H9 (cell line): ENCODE data around the gene CD79A. TPM values are rescaled to one million over a fixed set of nuclear protein-coding genes. Genes with fewer than 3 reads are reported as not detected.

Experiments
- DNase-seq: peaks from one replicate; pipeline ENCODE4 v3.0.0-alpha.2; 2017
- H2AFZ ChIP-seq: one replicate; pipeline ENCODE4 v1.6.1; 2013; ENCODE audit warnings: mild to moderate bottlenecking, low read length, control low read depth, moderate library complexity
- H2AK5ac ChIP-seq: 2 replicates; pipeline ENCODE4 v1.6.1; 2013; ENCODE audit warnings: low read length, control low read depth, mixed read lengths; ENCODE audit not compliant: insufficient read length
- H2BK120ac ChIP-seq: one replicate; pipeline ENCODE4 v1.6.1; 2013; ENCODE audit warnings: low read depth, mild to moderate bottlenecking, low read length, control low read depth, inconsistent platforms; ENCODE audit not compliant: poor library complexity, severe bottlenecking
- H2BK12ac ChIP-seq: 2 replicates; pipeline ENCODE4 v1.6.1; 2013; ENCODE audit warnings: low read length, control low read depth, mixed read lengths, low read depth; ENCODE audit not compliant: insufficient read length
- H2BK15ac ChIP-seq: 2 replicates; pipeline ENCODE4 v1.6.1; 2013; ENCODE audit warnings: low read depth, low read length, control low read depth
- H2BK20ac ChIP-seq: one replicate; pipeline ENCODE4 v1.6.1; 2013; ENCODE audit warnings: low read depth, mild to moderate bottlenecking, low read length, control low read depth, inconsistent platforms; ENCODE audit not compliant: poor library complexity, severe bottlenecking
- H2BK5ac ChIP-seq: 2 replicates; pipeline ENCODE4 v1.6.1; 2013; ENCODE audit warnings: low read length, control low read depth, mixed read lengths; ENCODE audit not compliant: insufficient read length
- H3K14ac ChIP-seq: 2 replicates; pipeline ENCODE4 v1.6.1; 2013; ENCODE audit warnings: low read length, control low read depth; ENCODE audit not compliant: insufficient read depth
- H3K18ac ChIP-seq: 2 replicates; pipeline ENCODE4 v1.6.1; 2013; ENCODE audit warnings: low read depth, mild to moderate bottlenecking, mixed read lengths, low read length, control low read depth; ENCODE audit not compliant: insufficient read length
- H3K23ac ChIP-seq: 2 replicates; pipeline ENCODE4 v1.6.1; 2013; ENCODE audit warnings: low read length, control low read depth, mixed read lengths, low read depth; ENCODE audit not compliant: insufficient read length
- H3K23me2 ChIP-seq: 2 replicates; pipeline ENCODE4 v1.6.1; 2013; ENCODE audit warnings: low read depth, mild to moderate bottlenecking, mixed read lengths, low read length, control low read depth; ENCODE audit not compliant: insufficient read length, poor library complexity, severe bottlenecking
- H3K27ac ChIP-seq: 2 replicates; pipeline ENCODE4 v1.5.1; 2013; ENCODE audit warnings: low read length, control low read depth, mixed read lengths, low read depth; ENCODE audit not compliant: insufficient read length
- H3K27me3 ChIP-seq: 2 replicates; pipeline ENCODE4 v1.6.1; 2013; ENCODE audit warnings: low read length, control low read depth, inconsistent platforms; ENCODE audit not compliant: insufficient read depth
- H3K4ac ChIP-seq: 2 replicates; pipeline ENCODE4 v1.6.1; 2013; ENCODE audit warnings: low read depth, mild to moderate bottlenecking, control low read depth, inconsistent platforms, low read length, moderate library complexity
- H3K4me1 ChIP-seq: 2 replicates; pipeline ENCODE4 v1.6.1; 2013; ENCODE audit warnings: low read length, control low read depth, inconsistent platforms; ENCODE audit not compliant: insufficient read depth
- H3K4me2 ChIP-seq: 2 replicates; pipeline ENCODE4 v1.6.1; 2013; ENCODE audit warnings: low read length, control low read depth, mixed read lengths; ENCODE audit not compliant: insufficient read length, insufficient read depth
- H3K56ac ChIP-seq: 2 replicates; pipeline ENCODE4 v1.6.1; 2013; ENCODE audit warnings: low read depth, mild to moderate bottlenecking, mixed read lengths, low read length, control low read depth; ENCODE audit not compliant: insufficient read length
- H3K79me1 ChIP-seq: 2 replicates; pipeline ENCODE4 v1.6.1; 2013; ENCODE audit warnings: low read depth, mild to moderate bottlenecking, moderate library complexity, low read length, control low read depth, inconsistent platforms; ENCODE audit not compliant: insufficient read depth, poor library complexity, severe bottlenecking
- H3K79me2 ChIP-seq: 2 replicates; pipeline ENCODE4 v1.6.1; 2013; ENCODE audit warnings: low read length, control low read depth, inconsistent platforms; ENCODE audit not compliant: insufficient read depth
- H3K9ac ChIP-seq: 2 replicates; pipeline ENCODE4 v1.6.1; 2013; ENCODE audit warnings: low read length, control low read depth, mixed read lengths; ENCODE audit not compliant: insufficient read length; ENCODE audit errors: extremely low read depth
- H3K9me3 ChIP-seq: one replicate; pipeline ENCODE4 v1.6.1; 2013; ENCODE audit warnings: low read depth, low read length, inconsistent platforms; ENCODE audit not compliant: control insufficient read depth
- H3T11ph ChIP-seq: one replicate; pipeline ENCODE4 v1.6.1; 2013; ENCODE audit warnings: mild to moderate bottlenecking, low read length, control low read depth, inconsistent platforms
- H4K20me1 ChIP-seq: one replicate; pipeline ENCODE4 v1.6.1; 2013; ENCODE audit not compliant: control insufficient read depth, insufficient read length, insufficient read depth
- H4K5ac ChIP-seq: 2 replicates; pipeline ENCODE4 v1.6.1; 2013; ENCODE audit warnings: low read depth, mild to moderate bottlenecking, mixed read lengths, low read length, control low read depth; ENCODE audit not compliant: insufficient read length
- H4K8ac ChIP-seq: replicated peaks from 2 replicates; pipeline ENCODE4 v1.6.1; 2013; ENCODE audit warnings: low read length, control low read depth, mixed read lengths, low read depth; ENCODE audit not compliant: insufficient read length
- H4K91ac ChIP-seq: 2 replicates; pipeline ENCODE4 v1.6.1; 2013; ENCODE audit warnings: low read depth, mild to moderate bottlenecking, moderate library complexity, mixed read lengths, low read length, control low read depth; ENCODE audit not compliant: insufficient read length
- H3K27ac Mint-ChIP-seq, 3 experiments: 2 replicates in 2 of 3; 3 replicates in 1 of 3; pipeline ENCODE4 v1.8.0; 2020 to 2021; ENCODE audit warnings: mixed read lengths in 3 of 3, mild to moderate bottlenecking in 1 of 3, moderate library complexity in 1 of 3
- H3K27me3 Mint-ChIP-seq: 2 replicates; pipeline ENCODE4 v1.8.0; 2021; ENCODE audit warnings: low read depth, mild to moderate bottlenecking, moderate library complexity, mixed read lengths
- H3K36me3 Mint-ChIP-seq, 3 experiments: 2 replicates in 2 of 3; 3 replicates in 1 of 3; pipeline ENCODE4 v1.8.0; 2020 to 2021; ENCODE audit warnings: low read depth in 3 of 3, mixed read lengths in 3 of 3; ENCODE audit not compliant: insufficient read depth in 1 of 3
- H3K4me1 Mint-ChIP-seq, 2 experiments: 2 replicates each; pipeline ENCODE4 v1.8.0; 2020; ENCODE audit warnings: mixed read lengths in 2 of 2
- H3K4me3 Mint-ChIP-seq, 2 experiments: 2 replicates in 1 of 2; 3 replicates in 1 of 2; pipeline ENCODE4 v1.8.0; 2020 to 2021; ENCODE audit warnings: mild to moderate bottlenecking in 2 of 2, mixed read lengths in 2 of 2, moderate library complexity in 1 of 2
- H3K9me3 Mint-ChIP-seq, 2 experiments: 2 replicates in 1 of 2; 3 replicates in 1 of 2; pipeline ENCODE4 v1.8.0; 2020; ENCODE audit warnings: mild to moderate bottlenecking in 2 of 2, mixed read lengths in 2 of 2, moderate library complexity in 1 of 2
- WGBS: extraction: QIAGEN DNeasy Blood & Tissue Kit; methylation state at CpG from one replicate; pipeline ENCODE4 v1.1.7; 2013; ENCODE audit warnings: missing lambda C conversion rate, low lambda C conversion rate, mixed read lengths; ENCODE audit not compliant: insufficient read length; ENCODE audit errors: extremely low coverage; 5-methylcytosine and 5-hydroxymethylcytosine counted together
- total RNA-seq: library from RNA; stranded (reverse); gene quantifications from 2 replicates; pipeline ENCODE4 v1.2.1, GENCODE V29; 2021
- TF ChIP-seq, protein P1 (sequence below): fragments of 200-600 bp; sonication (generic); conservative IDR thresholded peaks from 3 replicates; pipeline ENCODE4 v1.8.0; 2021; ENCODE audit warnings: antibody characterized with exemption, mild to moderate bottlenecking

Gene CD79A
- total RNA-seq, 1 experiment from 2014 or later = 0.22 TPM

GRCh38 chr19:41926763-41927496, 49.9 kb downstream of the CD79A start:
- no CpG with 5 or more reads among the region's 16 CpGs for WGBS

More at GRCh38 chr19:41926763-41927496, 49.9 kb downstream of the CD79A start:
- peaks cover 5% of the 10 kb centered on the region; the same call in 1 of the 2 replicates for H3K4me1 ChIP-seq
- no peak overlapping the region for H3K18ac ChIP-seq
- H4K5ac ChIP-seq = no peak overlapping the region
- no peak overlapping the region for H2BK5ac ChIP-seq
- H3K4me3 Mint-ChIP-seq = no peak overlapping the region
- no peak overlapping the region for H4K8ac ChIP-seq
- no peak overlapping the region for H3K27ac Mint-ChIP-seq
- no peak overlapping the region for H4K91ac ChIP-seq
- peaks cover 2% of the 10 kb centered on the region for H3K23me2 ChIP-seq
- no peaks in the 10 kb centered on the region for H4K20me1 ChIP-seq
- H3K27me3 Mint-ChIP-seq = peaks cover 15% of the 10 kb centered on the region
- H3K36me3 Mint-ChIP-seq = no peaks in the 10 kb centered on the region
- no peaks in the 10 kb centered on the region for H3K79me2 ChIP-seq
- TF ChIP-seq, protein P1, sequence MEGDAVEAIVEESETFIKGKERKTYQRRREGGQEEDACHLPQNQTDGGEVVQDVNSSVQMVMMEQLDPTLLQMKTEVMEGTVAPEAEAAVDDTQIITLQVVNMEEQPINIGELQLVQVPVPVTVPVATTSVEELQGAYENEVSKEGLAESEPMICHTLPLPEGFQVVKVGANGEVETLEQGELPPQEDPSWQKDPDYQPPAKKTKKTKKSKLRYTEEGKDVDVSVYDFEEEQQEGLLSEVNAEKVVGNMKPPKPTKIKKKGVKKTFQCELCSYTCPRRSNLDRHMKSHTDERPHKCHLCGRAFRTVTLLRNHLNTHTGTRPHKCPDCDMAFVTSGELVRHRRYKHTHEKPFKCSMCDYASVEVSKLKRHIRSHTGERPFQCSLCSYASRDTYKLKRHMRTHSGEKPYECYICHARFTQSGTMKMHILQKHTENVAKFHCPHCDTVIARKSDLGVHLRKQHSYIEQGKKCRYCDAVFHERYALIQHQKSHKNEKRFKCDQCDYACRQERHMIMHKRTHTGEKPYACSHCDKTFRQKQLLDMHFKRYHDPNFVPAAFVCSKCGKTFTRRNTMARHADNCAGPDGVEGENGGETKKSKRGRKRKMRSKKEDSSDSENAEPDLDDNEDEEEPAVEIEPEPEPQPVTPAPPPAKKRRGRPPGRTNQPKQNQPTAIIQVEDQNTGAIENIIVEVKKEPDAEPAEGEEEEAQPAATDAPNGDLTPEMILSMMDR = no peak
- no peak overlapping the region for H2BK20ac ChIP-seq
- no peak overlapping the region for H2BK120ac ChIP-seq
- peaks cover 91% of the 10 kb centered on the region for H3K27me3 ChIP-seq
- H3K4ac ChIP-seq = no peak overlapping the region
- no peak overlapping the region for H3K23ac ChIP-seq
- H3K9me3 Mint-ChIP-seq = peaks cover 0 to 3% of the 10 kb centered on the region in 2 experiments; a peak in 4 of 5 replicates
- no peak overlapping the region for H3K56ac ChIP-seq
- H3K79me1 ChIP-seq = no peaks in the 10 kb centered on the region
- H3K9me3 ChIP-seq = no peaks in the 10 kb centered on the region
- no peak for DNase-seq
- H3K14ac ChIP-seq = no peak overlapping the region
- H2BK12ac ChIP-seq = no peak overlapping the region
- H3K27ac ChIP-seq = no peak overlapping the region
- H2BK15ac ChIP-seq = no peak overlapping the region
- H3K9ac ChIP-seq = no peak overlapping the region
- H3K4me1 Mint-ChIP-seq = peaks cover 16 to 35% of the 10 kb centered on the region in 2 experiments
- H2AFZ ChIP-seq = no peak overlapping the region
- no peak overlapping the region for H3T11ph ChIP-seq
- no peak overlapping the region for H3K4me2 ChIP-seq
- H2AK5ac ChIP-seq = no peak overlapping the region
